WERI-Rb-1 (cell line): ENCODE measurements around the gene SRPX2.
"Not testable (repeated sequence)": the region's sequence is repeated elsewhere in the genome, so short reads cannot be mapped to it uniquely, and the experiment has no call there.

Experiments
- DNase-seq: peaks from one replicate; pipeline ENCODE4 v3.0.0-alpha.2; 2020
- H3K27ac ChIP-seq: fragments of 250-450 bp; sonication (Bioruptor Pico); 2 replicates; pipeline ENCODE4 v1.5.1; 2020; ENCODE audit warnings: mild to moderate bottlenecking, moderate library complexity
- H3K27me3 ChIP-seq: fragments of 250-450 bp; sonication (Bioruptor Pico); 2 replicates; pipeline ENCODE4 v1.5.1; 2021; ENCODE audit warnings: mild to moderate bottlenecking, low read depth, moderate library complexity; ENCODE audit not compliant: insufficient read depth, severe bottlenecking
- H3K36me3 ChIP-seq: fragments of 250-450 bp; sonication (Bioruptor Pico); 2 replicates; pipeline ENCODE4 v1.5.1; 2020; ENCODE audit warnings: mild to moderate bottlenecking, moderate library complexity
- H3K4me3 ChIP-seq: 2 replicates; pipeline ENCODE4 v1.5.1; 2011; ENCODE audit warnings: low read depth, mild to moderate bottlenecking, control low read depth, low read length
- H3K9me3 ChIP-seq: fragments of 250-450 bp; sonication (Bioruptor Pico); 2 replicates; pipeline ENCODE4 v1.5.1; 2021; ENCODE audit warnings: mild to moderate bottlenecking, moderate library complexity; ENCODE audit not compliant: severe bottlenecking
- CTCF ChIP-seq: IDR thresholded peaks from 2 replicates; pipeline ENCODE4 v1.5.1; 2011; ENCODE audit warnings: low read depth, mild to moderate bottlenecking, control low read depth, inconsistent platforms, low read length

SRPX2 gene

GRCh38 chrX:100704581-100705203 lies 60.7 kb downstream of the SRPX2 start:
- no peak overlapping the region for H3K27ac ChIP-seq
- H3K4me3 ChIP-seq = no peak overlapping the region
- no peaks in the 10 kb centered on the region for H3K9me3 ChIP-seq
- DNase-seq = no peak
- no peak for TF ChIP-seq CTCF
- peaks cover 19% of the 10 kb centered on the region for H3K36me3 ChIP-seq
- H3K27me3 ChIP-seq = peaks cover 3% of the 10 kb centered on the region

- Histone ChIP-seq H3K36me3 (no peaks in the 10 kb centered on the region), H3K27ac (no peak overlapping the region), H3K9me3 (no peaks in the 10 kb centered on the region), H3K27me3 (no peaks in the 10 kb centered on the region), H3K4me3 (no peak overlapping the region)
- no peak for DNase-seq
- TF ChIP-seq CTCF = no peak
Observed at GRCh38 chrX:100710816-100711215, 66.8 kb downstream of the SRPX2 start.

- no peak for TF ChIP-seq CTCF
- Histone ChIP-seq H3K27ac (no peak overlapping the region), H3K27me3 (no peaks in the 10 kb centered on the region)
Observed at GRCh38 chrX:100717363-100717762, 73.4 kb downstream of the SRPX2 start.

GRCh38 chrX:100719139-100719538 lies 75.1 kb downstream of the SRPX2 start:
- Histone ChIP-seq H3K4me3 (no peak overlapping the region), H3K27ac (no peak overlapping the region; the same call in 1 of the 2 replicates), H3K36me3 (no peaks in the 10 kb centered on the region), H3K9me3 (peaks cover 2% of the 10 kb centered on the region), H3K27me3 (no peaks in the 10 kb centered on the region)
- TF ChIP-seq CTCF = no peak
- DNase-seq = no peak

More at GRCh38 chrX:100717363-100717762, 73.4 kb downstream of the SRPX2 start:
- no peak for DNase-seq
- Histone ChIP-seq H3K9me3 (no peaks in the 10 kb centered on the region), H3K36me3 (no peaks in the 10 kb centered on the region), H3K4me3 (no peak overlapping the region)

- TF ChIP-seq CTCF = no peak
- no peak overlapping the region for H3K4me3 ChIP-seq
- peak overlapping the region; percentile 67 for H3K27ac ChIP-seq
- H3K36me3 ChIP-seq = no peaks in the 10 kb centered on the region
- H3K9me3 ChIP-seq = peaks cover 2% of the 10 kb centered on the region
- DNase-seq = peak; percentile 17
- H3K27me3 ChIP-seq = no peaks in the 10 kb centered on the region
Observed at GRCh38 chrX:100720301-100720700, 76.3 kb downstream of the SRPX2 start.

GRCh38 chrX:100721328-100721727 lies 77.3 kb downstream of the SRPX2 start:
- TF ChIP-seq CTCF = no peak
- H3K36me3 ChIP-seq = no peaks in the 10 kb centered on the region
- no peak for DNase-seq

GRCh38 chrX:100724006-100724405 lies 80.0 kb downstream of the SRPX2 start:
- not testable (repeated sequence) for H3K27ac ChIP-seq, DNase-seq, H3K4me3 ChIP-seq, H3K27me3 ChIP-seq, H3K9me3 ChIP-seq
- H3K36me3 ChIP-seq = peaks cover 12% of the 10 kb centered on the region

More at GRCh38 chrX:100721328-100721727, 77.3 kb downstream of the SRPX2 start:
- no peaks in the 10 kb centered on the region for H3K27me3 ChIP-seq
- H3K27ac ChIP-seq = peak overlapping the region; percentile 67
- H3K4me3 ChIP-seq = no peak overlapping the region
- H3K9me3 ChIP-seq = peaks cover 2% of the 10 kb centered on the region
